ENCODE measurements around the gene GUCY1A2. TPM values are rescaled to one million over a fixed set of nuclear protein-coding genes. Genes with fewer than 3 reads are reported as not detected.
A peak's percentile ranks its signal among the peaks of the same experiment; 100 is the strongest.
"Not testable (repeated sequence)": the region's sequence is repeated elsewhere in the genome, so short reads cannot be mapped to it uniquely, and the experiment has no call there.

Gene GUCY1A2
- total RNA-seq, 1 donor: 0.43 TPM

- TF ChIP-seq CTCF (IDR thresholded peaks at IDR 0.05; ENCODE audit: insufficient read depth, low read depth, low read length): no peak
- no peak overlapping the region for H3K4me3 ChIP-seq (ENCODE audit: low read depth, low read length)
- peak; percentile 58 for DNase-seq (ENCODE audit: low read depth)
Observed at GRCh38 chr11:106888386-106888785, 129.9 kb downstream of the GUCY1A2 start.

GRCh38 chr11:106883693-106884092 is 134.6 kb downstream of the GUCY1A2 start:
- DNase-seq (ENCODE audit: low read depth); H3K4me3 ChIP-seq (ENCODE audit: low read depth, low read length): not testable (repeated sequence)

- no peak for DNase-seq (ENCODE audit: low read depth)
- no peak for TF ChIP-seq CTCF (IDR thresholded peaks at IDR 0.05; ENCODE audit: insufficient read depth, low read depth, low read length)
- no peak overlapping the region for H3K4me3 ChIP-seq (ENCODE audit: low read depth, low read length)
Observed at GRCh38 chr11:106879832-106880546, 138.3 kb downstream of the GUCY1A2 start.

DNA sequence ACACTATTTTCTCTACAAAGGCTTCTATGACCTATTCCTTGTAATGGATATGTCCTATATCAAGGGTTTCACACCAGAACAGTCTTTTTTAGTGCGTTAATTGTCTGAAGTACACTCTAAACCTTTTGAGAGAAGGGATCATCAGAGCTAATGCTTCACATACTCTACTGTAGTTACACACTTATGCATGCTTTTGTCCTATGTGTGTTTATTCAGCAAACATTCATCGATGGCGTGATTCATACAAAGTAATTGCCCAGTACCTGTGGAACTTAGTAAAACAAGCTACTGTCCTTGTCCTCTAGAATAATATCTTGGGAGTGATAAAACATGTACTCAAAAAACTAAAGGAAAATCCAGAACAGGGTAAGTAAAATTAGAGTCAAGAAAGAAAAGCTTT is 139.2 kb downstream of the GUCY1A2 start:
- TF ChIP-seq CTCF (IDR thresholded peaks at IDR 0.05; ENCODE audit: insufficient read depth, low read depth, low read length): no peak

DNA sequence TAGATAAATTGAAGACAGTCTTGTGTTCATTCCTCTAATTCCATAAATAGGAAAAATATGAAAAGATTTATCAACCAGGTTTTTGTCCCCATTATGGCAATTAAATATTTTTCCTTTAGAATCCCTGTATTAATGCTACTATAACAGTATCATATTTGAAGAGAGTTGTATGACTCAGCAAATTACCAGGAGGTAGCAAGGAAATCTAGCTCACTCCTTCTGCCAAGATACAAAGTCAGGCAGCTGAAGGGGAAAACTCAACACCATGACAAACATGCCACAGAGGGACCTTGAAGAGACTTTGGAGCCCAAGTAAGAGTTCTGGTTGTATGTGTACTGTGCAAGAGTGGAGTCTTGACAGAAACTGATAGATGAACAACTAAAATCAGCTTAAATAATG is 143.3 kb downstream of the GUCY1A2 start:
- no peak for DNase-seq (ENCODE audit: low read depth)
- no peak overlapping the region for H3K4me3 ChIP-seq (ENCODE audit: low read depth, low read length)
- TF ChIP-seq CTCF (IDR thresholded peaks at IDR 0.05; ENCODE audit: insufficient read depth, low read depth, low read length): no peak

More for the DNA sequence above, 139.2 kb downstream of the GUCY1A2 start:
- DNase-seq (ENCODE audit: low read depth): no peak
- H3K4me3 ChIP-seq (ENCODE audit: low read depth, low read length): no peak overlapping the region

GRCh38 chr11:106872246-106872645 is 146.0 kb downstream of the GUCY1A2 start:
- H3K4me3 ChIP-seq (ENCODE audit: low read depth, low read length): no peak overlapping the region
- TF ChIP-seq CTCF (IDR thresholded peaks at IDR 0.05; ENCODE audit: insufficient read depth, low read depth, low read length): no peak
- no peak for DNase-seq (ENCODE audit: low read depth)

- no peak for TF ChIP-seq CTCF (IDR thresholded peaks at IDR 0.05; ENCODE audit: insufficient read depth, low read depth, low read length)
- no peak for DNase-seq (ENCODE audit: low read depth)
- no peak overlapping the region for H3K4me3 ChIP-seq (ENCODE audit: low read depth, low read length)
Observed at GRCh38 chr11:106858200-106858599, 160.1 kb downstream of the GUCY1A2 start.
